Fibroblast of skin of back (primary cell): ENCODE results near the gene PSMC5.
"Not testable (repeated sequence)": the region's sequence is repeated elsewhere in the genome, so short reads cannot be mapped to it uniquely, and the experiment has no call there.

Source experiments
- DNase-seq: peaks from one replicate; pipeline ENCODE4 v3.0.0-alpha.2; 2013

Gene PSMC5

DNA sequence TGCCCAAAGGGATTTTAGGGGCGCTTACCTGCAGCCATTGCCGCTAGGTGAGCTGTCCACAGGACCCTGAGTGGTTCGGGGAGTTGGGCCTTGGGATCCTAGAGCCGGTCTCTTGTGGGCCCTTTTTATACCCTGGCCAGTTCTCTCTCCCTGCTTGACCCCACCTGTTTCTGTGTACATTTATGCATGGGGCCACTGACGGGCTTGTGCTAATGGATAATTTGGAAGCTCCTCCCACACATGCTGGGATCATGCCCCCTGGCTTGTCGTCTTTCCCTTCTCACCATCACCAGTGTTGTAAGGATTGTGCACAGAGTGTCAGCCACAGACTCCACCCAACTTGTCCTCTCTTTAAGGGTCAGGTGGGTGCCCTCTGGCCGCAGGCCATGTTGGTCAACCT lies 46.3 kb downstream of the PSMC5 start, which contains the start of gene CSH2:
CSH2 (minus strand) TSS at position 101 of the 400 bp plus-strand sequence; CDS start at position 38, 63 bp downstream.
- DNase-seq, result not testable (repeated sequence)

DNA sequence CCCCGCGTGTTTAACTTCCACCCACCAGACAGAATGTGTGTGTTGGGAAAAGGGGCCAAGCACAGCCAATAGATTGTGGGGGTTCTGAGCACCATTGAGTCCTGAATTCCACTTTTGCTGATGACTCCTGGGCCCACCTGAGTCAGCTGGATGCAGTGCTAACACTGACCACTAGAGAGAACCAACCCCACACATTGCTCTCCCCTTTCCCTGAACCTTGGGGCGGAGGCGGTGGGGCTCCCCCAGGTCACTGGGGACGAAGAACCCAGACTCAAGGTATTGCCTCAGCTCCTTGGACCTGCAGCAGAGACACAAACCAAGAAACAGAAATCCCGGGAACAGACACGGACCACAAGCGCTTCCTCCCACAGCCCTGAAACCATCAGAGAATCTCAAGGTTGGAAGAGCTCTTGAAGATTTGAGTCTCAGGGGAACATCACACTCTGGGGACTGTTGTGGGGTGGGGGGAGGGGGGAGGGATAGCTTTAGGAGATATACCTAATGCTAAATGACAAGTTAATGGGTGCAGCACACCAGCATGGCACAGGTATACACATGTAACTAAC lies 46.9 kb downstream of the PSMC5 start:
- DNase-seq, result not testable (repeated sequence)

DNA sequence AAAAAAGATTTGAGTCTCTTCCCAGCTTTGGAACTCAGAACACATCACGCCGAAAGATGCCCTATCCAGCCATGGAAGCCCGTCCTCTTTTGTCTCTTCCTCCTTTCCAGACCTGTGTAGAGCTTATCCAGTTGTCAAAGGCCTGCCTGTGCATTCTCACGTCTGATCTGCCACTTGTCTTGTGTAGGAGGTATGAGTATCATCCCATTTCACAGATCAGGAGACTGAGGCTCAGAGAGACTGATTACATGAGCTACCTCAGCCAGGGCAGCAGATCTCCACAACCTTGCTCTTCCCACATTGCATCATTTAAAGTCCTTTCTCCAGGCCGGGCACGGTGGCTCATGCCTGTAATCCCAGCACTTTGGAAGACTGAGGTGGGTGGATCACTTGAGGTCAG lies 47.5 kb downstream of the PSMC5 start:
- DNase-seq, result not testable (repeated sequence)

DNA sequence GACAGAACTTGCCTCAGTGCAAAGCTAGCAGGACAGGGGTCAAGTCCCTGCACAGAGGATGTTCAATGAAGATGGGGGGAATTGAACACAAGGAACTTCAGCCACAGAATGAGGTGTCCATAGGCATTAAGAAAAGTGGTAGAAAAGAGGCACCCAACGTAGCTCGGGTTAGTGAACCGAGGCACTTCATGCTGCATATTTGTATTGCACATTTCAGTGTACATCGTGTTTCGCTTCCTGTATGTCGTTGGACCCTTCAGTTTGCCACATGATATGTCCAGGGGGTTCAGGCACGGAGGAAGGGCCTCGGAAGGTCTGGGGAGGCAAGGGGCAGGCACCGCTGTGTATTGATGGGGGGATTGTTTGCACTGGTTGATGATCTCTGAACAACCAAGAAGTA lies 51.2 kb downstream of the PSMC5 start:
- not testable (repeated sequence) for DNase-seq

DNA sequence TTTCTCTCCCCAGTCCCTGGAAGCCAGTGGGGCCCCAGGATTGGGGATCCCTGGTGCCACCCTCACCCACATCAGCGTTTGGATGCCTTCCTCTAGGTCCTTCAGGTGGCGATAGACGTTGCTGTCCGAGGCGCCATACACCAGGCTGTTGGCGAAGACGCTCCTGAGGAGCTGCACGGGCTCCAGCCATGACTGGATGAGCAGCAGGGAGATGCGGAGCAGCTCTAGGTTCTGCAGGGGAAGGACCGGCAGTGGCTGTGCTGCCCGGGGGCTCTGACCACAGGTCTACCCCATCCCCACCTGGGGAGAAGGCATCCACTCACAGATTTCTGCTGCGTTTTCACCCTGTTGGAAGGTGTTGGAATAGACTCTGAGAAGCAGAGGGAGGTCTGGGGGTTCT lies 53.5 kb downstream of the PSMC5 start:
- no peak for DNase-seq

DNA sequence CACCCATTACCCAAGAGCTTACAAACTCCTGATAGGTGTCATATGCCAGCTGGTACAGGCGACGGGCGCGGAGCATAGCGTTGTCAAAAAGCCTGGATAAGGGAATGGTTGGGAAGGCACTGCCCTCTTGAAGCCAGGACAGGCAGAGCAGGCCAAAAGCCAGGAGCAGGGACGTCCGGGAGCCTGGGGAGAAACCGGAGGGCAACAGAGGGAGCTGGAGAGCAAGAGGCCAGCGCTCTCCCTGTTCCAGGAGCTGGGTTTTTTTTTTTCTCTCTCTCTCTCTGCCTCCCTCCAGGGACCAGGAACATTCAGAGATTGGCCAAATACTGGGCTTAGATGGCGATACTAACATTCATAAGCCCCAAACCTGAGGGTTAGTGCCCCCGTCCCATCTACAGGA lies 54.1 kb downstream of the PSMC5 start:
- DNase-seq, result not testable (repeated sequence)
